Activated T-helper 1 cell treated with Interleukin-2 at 50 U/mL for 16 hours (primary cell): ENCODE measurements around the gene TP63.

Experiments
- DNase-seq: peaks from one replicate; pipeline ENCODE4 v3.0.0-alpha.2; 2020; ENCODE audit warnings: low read depth

The TP63 gene

GRCh38 chr3:189821262-189821661 is 190.1 kb downstream of the TP63 start:
- no peak for DNase-seq

DNA sequence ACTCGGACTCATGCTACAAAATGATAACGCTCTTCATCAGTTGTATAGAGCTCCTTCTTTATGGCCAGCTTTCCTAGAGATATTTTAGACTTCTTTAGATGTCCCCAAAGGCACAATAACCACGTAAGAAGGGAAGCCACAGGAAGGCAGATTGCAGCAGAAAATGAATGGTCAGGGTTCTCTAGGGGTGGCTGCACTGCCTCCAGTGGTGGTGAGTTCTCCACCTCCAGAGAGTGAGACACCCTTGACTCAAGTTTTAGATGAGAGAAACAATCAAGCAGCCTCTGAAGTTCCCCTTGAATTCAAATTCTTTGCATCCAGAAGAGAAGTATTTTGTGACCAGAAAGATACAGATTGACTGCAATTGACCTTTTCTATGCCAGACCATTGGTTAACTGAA is 191.5 kb downstream of the TP63 start:
- DNase-seq, result no peak

DNA sequence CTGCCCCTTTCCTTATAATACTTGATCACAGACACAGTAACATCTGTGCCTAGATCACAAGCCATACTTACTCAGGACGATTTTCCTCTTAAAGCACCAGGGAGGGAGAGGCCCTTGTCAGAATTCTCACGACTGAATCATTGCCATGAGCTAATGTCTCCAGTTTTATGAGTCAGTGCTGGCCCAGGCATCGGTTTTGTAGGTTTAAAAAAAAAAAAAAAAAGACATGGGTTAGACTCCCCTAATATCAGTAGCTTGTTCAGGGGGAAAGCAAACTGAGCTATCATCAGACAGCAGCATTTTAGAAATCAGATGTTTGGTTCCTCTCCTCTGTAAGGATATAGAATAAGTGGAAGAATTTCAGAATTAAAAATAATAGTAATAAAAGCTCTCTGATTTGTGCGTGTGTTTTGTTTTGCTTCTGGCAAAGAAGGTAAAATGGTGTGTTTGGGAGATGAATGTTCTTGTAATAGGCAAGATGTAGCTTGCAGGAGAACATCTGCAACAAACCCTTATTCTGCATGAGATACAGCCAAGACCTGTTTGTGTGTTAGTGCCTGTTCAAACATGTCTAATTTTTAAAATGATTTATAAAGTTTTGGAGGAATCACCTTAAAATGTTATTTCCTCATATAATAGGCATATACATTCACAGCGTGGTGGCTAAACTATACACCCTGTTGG is 193.6 kb downstream of the TP63 start:
- no peak for DNase-seq

GRCh38 chr3:189826566-189826965 is 195.4 kb downstream of the TP63 start:
- DNase-seq, result no peak

DNA sequence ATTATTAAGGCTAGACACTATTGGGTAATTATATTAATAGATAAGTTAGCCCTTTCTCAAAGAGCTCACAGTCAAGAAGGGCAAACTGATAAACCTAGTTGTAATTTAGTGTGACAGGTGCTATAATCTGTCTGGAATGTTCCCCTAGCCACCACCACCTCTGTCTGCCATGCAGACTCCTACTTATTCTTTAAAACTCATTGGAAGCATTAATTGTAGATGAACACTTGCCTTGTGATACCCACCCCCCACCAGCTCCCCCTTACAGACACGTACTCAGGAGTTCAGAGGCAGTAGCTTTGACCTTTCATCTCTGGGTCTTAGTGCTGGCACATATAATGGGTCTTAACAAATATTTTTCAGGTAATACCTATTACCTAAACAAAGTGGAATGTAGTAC is 195.9 kb downstream of the TP63 start:
- no peak for DNase-seq

GRCh38 chr3:189830401-189830800 is 199.2 kb downstream of the TP63 start:
- no peak for DNase-seq

- DNase-seq, result no peak
These were observed 202.1 kb downstream of the TP63 start for GRCh38 chr3:189833266-189833665.

GRCh38 chr3:189833996-189834395 is 202.8 kb downstream of the TP63 start:
- no peak for DNase-seq

GRCh38 chr3:189834462-189834861 is 203.3 kb downstream of the TP63 start:
- no peak for DNase-seq

DNA sequence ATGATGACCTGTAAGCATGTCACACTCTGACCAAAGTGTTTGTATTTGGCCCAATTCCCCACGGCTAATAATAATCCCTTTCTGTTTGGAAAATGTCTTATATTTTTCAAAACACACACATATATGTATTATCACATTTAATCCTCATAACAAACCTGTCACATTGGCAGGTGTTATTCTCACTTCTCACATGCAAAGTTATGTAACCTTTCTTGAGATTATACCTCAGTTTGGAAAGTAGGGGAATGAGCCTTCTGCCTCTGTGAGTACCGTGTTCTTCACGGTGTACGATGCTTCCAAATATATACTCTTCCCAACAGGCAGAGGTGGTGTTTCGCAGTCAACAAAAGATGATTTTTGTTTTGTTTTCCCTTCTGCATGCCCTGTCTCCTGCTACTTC is 205.6 kb downstream of the TP63 start:
- DNase-seq, result no peak

DNA sequence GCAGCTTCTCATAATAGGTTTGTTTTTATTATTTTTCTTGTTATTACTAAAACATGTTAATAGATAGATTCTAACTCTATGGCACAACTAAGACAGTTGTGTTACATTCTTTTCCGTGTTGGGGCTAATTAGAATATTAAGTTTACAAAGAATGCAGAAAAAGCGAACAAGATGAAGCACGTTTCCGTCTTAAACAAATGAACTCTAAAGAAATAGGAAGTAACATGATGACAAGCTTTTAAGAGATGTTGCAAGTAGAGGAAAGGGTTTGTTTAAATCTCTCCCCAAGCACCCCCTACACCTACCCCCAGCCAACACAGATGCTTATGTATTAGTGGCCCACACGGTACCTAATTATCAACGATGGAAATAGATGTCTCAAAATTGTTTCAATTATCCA is 207.1 kb downstream of the TP63 start:
- no peak for DNase-seq

- no peak for DNase-seq
These were observed 208.4 kb downstream of the TP63 start for GRCh38 chr3:189839576-189839975.

DNA sequence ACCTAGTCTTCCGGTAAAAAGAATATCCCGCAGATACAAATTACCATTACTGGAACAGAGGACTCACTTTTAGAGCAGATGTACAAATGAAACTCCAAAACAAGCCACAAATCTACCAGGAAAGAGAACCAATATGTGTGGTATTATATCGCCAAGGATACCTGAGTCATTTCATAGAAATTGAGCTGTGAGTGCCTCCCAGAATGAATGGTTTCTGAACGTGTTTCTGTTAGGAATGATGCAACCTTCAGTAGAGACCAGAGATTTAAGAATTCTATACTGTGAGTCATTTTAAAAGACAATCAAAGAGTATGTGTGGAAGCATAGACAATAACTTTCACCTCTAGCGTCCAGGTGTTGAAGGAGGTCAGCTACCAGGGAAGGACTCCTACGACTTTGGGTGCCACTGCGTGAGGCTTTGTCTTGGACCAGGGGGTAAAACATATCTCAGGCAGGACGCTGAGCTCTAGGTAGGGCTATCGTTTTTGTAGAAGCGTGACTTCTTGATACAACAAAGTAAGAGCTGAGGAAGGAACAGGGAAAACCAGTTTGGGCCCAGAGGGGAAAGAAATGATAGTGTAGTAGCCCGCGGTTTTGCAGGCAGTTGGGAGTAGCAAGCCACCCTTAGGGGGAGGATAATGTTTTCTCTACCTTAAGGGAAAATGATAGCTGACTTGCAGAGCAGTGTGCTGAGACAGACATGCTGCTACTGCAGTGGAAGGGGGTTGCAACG is 210.4 kb downstream of the TP63 start:
- no peak for DNase-seq

DNA sequence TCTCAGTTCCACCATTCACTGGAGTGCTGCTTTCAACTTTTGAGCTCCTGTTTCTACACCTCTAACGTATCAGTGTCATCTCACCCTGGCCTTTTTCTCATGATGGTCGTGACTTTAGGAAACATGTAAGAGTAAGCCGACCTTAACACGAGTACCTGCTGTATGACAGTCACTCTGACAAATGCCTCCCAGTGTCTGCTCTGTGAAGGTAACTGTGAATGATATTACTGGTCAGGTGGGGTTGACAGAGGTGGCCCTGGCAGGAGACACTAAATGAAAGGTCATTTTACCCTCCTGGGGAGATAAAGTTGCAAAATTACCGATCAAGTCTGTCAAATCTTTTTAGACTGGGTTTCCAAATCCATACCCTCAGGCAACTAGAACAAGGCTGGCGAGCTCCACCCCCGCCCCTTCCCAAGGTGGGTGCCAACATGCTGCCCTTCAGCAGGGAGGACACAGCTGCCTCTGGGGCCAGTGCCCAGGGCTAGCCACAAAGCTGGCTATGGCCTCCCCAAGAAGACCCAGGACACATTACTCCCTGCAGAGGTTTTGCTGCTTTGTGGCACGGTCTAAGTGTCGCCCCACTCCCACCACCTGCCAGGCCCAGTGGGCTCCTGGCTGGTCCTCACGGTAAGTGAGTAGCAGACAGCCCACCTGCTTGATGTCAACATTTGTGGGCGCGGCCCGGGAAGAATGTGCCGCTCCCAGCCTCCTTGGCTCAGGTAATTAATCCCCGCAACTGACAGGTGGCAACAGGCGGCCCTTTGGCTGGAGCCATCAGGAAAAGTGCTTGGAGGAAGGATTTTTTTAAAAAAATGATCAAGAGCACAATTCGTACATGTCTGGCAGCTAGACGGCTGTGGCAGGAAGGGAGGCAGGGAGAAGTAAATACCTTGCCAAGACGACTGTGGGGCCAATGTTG is 211.8 kb downstream of the TP63 start:
- DNase-seq, result no peak

DNA sequence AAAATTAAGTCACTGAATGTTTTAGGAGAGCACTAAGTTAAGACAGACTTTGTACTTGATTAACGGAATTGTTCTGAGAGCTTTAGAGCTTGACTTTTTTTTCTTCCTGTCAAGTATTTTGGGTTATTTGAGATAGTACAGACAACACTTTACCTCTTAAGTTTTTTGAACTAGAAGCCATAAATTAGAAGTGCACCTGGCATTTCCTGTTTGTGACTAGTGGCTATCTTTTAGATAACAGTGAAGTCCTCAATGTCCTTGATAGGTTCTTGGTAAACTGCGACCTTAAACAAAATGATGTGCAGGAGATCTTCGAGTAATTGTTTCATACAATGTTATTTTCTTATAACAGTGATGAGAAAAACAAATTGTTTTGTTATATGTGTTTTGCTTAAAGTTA is 213.9 kb downstream of the TP63 start:
- no peak for DNase-seq

DNA sequence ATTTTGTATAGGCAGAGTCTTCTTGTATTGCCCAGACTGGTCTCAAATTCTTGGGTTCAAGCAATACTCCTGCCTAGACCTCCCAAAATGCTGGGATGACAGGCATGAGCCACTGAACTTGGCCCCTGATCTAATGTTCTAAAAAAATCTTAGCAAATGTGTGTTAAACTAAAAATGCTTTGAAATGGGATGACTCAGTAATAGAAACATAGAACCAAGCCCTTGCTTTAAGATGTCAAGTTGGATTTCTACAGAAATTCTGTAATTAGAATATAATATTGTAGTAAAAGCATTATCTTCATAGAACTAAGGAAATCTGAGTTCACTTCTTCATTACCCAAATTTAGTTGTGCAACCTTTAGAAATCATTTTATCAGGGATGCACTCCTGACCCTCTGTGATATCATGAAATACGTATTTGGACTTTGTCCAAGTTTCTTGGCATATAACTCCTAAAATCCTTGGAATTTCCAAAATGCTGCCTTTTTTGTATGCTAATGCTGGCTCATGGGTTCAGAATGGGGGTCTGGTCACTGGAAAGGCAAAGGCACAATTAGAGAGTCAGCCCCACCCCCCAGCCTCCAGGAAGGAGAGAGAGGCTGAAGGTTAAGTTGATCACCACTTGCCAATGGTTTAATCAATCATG is 217.3 kb downstream of the TP63 start:
- DNase-seq, result no peak

GRCh38 chr3:189849262-189849661 is 218.1 kb downstream of the TP63 start:
- DNase-seq, result no peak

GRCh38 chr3:189851682-189852081 is 220.5 kb downstream of the TP63 start:
- DNase-seq, result no peak

- no peak for DNase-seq
These were observed 222.7 kb downstream of the TP63 start for GRCh38 chr3:189853906-189854305.

GRCh38 chr3:189860296-189860695 is 229.1 kb downstream of the TP63 start:
- DNase-seq, result no peak

GRCh38 chr3:189862385-189862998 is 231.3 kb downstream of the TP63 start:
- DNase-seq, result no peak

DNA sequence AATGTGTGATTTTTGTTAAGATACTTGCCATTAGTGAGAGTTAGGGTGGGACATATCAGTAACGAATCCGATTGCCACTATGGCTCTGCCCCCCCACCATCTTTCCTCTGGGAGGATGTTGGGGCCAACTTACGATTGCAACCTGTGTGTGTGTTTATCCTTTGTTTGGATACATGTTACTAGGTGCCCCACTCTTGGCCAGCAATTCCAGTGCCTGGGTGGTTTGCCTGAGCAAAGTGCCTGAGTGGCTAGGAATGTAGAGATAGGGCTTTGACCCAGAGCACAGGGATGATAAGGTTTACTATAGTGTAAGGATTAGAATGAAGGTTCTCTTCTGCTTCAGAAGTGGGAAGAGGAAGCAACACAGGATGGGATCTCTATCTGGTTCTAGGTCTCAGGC is 231.8 kb downstream of the TP63 start:
- no peak for DNase-seq
